Tibial nerve (tissue), 4 donors: Measurements from ENCODE around the gene PCDHGB6. TPM values are rescaled to one million over a fixed set of nuclear protein-coding genes. Genes with fewer than 3 reads are reported as not detected.
"Not testable (repeated sequence)": the region's sequence is repeated elsewhere in the genome, so short reads cannot be mapped to it uniquely, and the experiment has no call there.

Experiments
- DNase-seq, 2 donors: peaks; one replicate each; pipeline ENCODE4 v3.0.0-alpha.2; 2019; ENCODE audit warnings: low spot score in 2 of 2
- H3K27ac ChIP-seq, 4 donors: fragments of 200-600 bp; sonication (generic) in 3 of 4; one replicate each; pipeline ENCODE4 v1.5.1; 2017 to 2019; ENCODE audit warnings: mild to moderate bottlenecking in 1 of 4
- H3K27me3 ChIP-seq, 2 donors: fragments of 200-600 bp; sonication (generic) in 1 of 2; one replicate each; pipeline versions ENCODE4 v1.5.1 to v1.6.0; 2017 to 2019
- H3K36me3 ChIP-seq, 3 donors: fragments of 200-600 bp; sonication (generic); one replicate each; pipeline ENCODE4 v1.5.1; 2018 to 2019
- H3K4me1 ChIP-seq, 4 donors: fragments of 200-600 bp; sonication (generic) in 3 of 4; one replicate each; pipeline ENCODE4 v1.5.1; 2017 to 2019
- H3K4me3 ChIP-seq, 4 donors: fragments of 200-600 bp; sonication (generic) in 3 of 4; one replicate each; pipeline ENCODE4 v1.5.1; 2017 to 2019; ENCODE audit warnings: mild to moderate bottlenecking in 1 of 4, moderate library complexity in 1 of 4
- H3K9me3 ChIP-seq, 4 donors: fragments of 200-600 bp; sonication (generic) in 3 of 4; one replicate each; pipeline ENCODE4 v1.5.1; 2017 to 2019
- CTCF ChIP-seq, 5 experiments: fragments of 200-600 bp in 3 of 5; fragments of 450-650 bp in 2 of 5; sonication (generic) in 3 of 5; IDR thresholded peaks; one replicate each; pipeline ENCODE4 v1.5.1; 2016 to 2019; ENCODE audit warnings: antibody characterized with exemption in 5 of 5, mild to moderate bottlenecking in 3 of 5, moderate library complexity in 2 of 5
- EP300 ChIP-seq, 2 donors: sonication (generic); formaldehyde crosslinking; IDR thresholded peaks; one replicate each; pipeline ENCODE4 v1.6.1; 2017; ENCODE audit warnings: antibody characterized with exemption in 2 of 2, mild to moderate bottlenecking in 1 of 2
- POLR2A ChIP-seq, 2 donors: fragments of 450-650 bp; IDR thresholded peaks; one replicate each; pipeline ENCODE4 v1.6.1; 2017; ENCODE audit warnings: antibody characterized with exemption in 2 of 2, mild to moderate bottlenecking in 2 of 2, moderate library complexity in 2 of 2
- WGBS, 2 donors: methylation state at CpG; one replicate each; pipeline ENCODE4 v1.1.5; 2018; 5-methylcytosine and 5-hydroxymethylcytosine counted together
- total RNA-seq, 4 donors: library from RNA; depleted of rRNA; stranded (reverse); fragments of >200 nt; gene quantifications; one replicate each; pipeline ENCODE4 v1.1.0, GENCODE V29; 2016

Gene PCDHGB6
- total RNA-seq, 4 donors from 2014 or later, result 9.2 to 16.8 (median 13.9) TPM

GRCh38 chr5:141393267-141393666 lies 14.6 kb upstream of the PCDHGB6 start:
- no peak overlapping the region for H3K4me3 ChIP-seq
- no peaks in the 10 kb centered on the region for H3K4me1 ChIP-seq
- TF ChIP-seq CTCF (IDR thresholded peaks at IDR 0.05) (no peak), POLR2A (IDR thresholded peaks at IDR 0.05) (no peak), EP300 (IDR thresholded peaks at IDR 0.05) (no peak)
- H3K36me3 ChIP-seq, result peaks cover 0 to 29% (median 0%) of the 10 kb centered on the region in 3 donors
- WGBS, 2 donors, result 41 to 44% methylated on average over 21 of the region's 21 CpGs
- H3K27me3 ChIP-seq, result no peaks in the 10 kb centered on the region
- H3K27ac ChIP-seq, result no peak overlapping the region
- DNase-seq, result no peak
- peaks cover 12 to 97% (median 50%) of the 10 kb centered on the region in 4 donors for H3K9me3 ChIP-seq

- DNase-seq, H3K27me3 ChIP-seq, H3K4me1 ChIP-seq, H3K27ac ChIP-seq, H3K4me3 ChIP-seq: not testable (repeated sequence)
- Histone ChIP-seq H3K36me3 (peaks cover 0 to 20% (median 0%) of the 10 kb centered on the region in 3 donors), H3K9me3 (peaks cover 9 to 97% (median 50%) of the 10 kb centered on the region in 4 donors)
- WGBS, 2 donors, result 44 to 50% methylated on average over 29 to 34 of the region's 53 CpGs
Measured at GRCh38 chr5:141394401-141395187, 13.2 kb upstream of the PCDHGB6 start.

GRCh38 chr5:141397756-141398551 lies 9.9 kb upstream of the PCDHGB6 start, which contains the start of gene PCDHGB5:
TSS of gene PCDHGB5 (plus strand) at chr5:141397947. CDS start at chr5:141398128, 181 bp downstream.
- Histone ChIP-seq H3K36me3 (peaks cover 0 to 13% (median 0%) of the 10 kb centered on the region in 3 donors), H3K9me3 (peaks cover 9 to 94% (median 51%) of the 10 kb centered on the region in 4 donors), H3K4me3 (peak within 1 kb of the TSS in 2 of 4 donors; percentile 8 to 30)
- not testable (repeated sequence) for H3K27me3 ChIP-seq, DNase-seq, H3K4me1 ChIP-seq, H3K27ac ChIP-seq
- WGBS, 2 donors, result 6 to 11% methylated on average over 21 to 26 of the region's 43 CpGs
- TF ChIP-seq CTCF (IDR thresholded peaks at IDR 0.05), result peak in 4 of 5 experiments; percentile 16 to 37 (median 30)

- WGBS, 2 donors, result 22 to 38% methylated on average over 15 of the region's 15 CpGs
- Histone ChIP-seq H3K27me3 (no peaks in the 10 kb centered on the region), H3K4me1 (no peaks in the 10 kb centered on the region), H3K36me3 (peaks cover 0 to 8% (median 0%) of the 10 kb centered on the region in 3 donors), H3K9me3 (peaks cover 5 to 94% (median 49%) of the 10 kb centered on the region in 4 donors), H3K4me3 (no peak overlapping the region), H3K27ac (no peak overlapping the region)
- DNase-seq, result no peak
- TF ChIP-seq POLR2A (IDR thresholded peaks at IDR 0.05) (no peak), CTCF (IDR thresholded peaks at IDR 0.05) (no peak), EP300 (IDR thresholded peaks at IDR 0.05) (no peak)
Measured at GRCh38 chr5:141398608-141399007, 9.2 kb upstream of the PCDHGB6 start.

- no peak for DNase-seq
- H3K27me3 ChIP-seq, result no peaks in the 10 kb centered on the region
- H3K36me3 ChIP-seq, result peaks cover 0 to 14% (median 0%) of the 10 kb centered on the region in 3 donors
- H3K4me3 ChIP-seq, result no peak overlapping the region
- no peaks in the 10 kb centered on the region for H3K4me1 ChIP-seq
- peaks cover 3 to 94% (median 50%) of the 10 kb centered on the region in 4 donors for H3K9me3 ChIP-seq
- TF ChIP-seq POLR2A (IDR thresholded peaks at IDR 0.05) (no peak), EP300 (IDR thresholded peaks at IDR 0.05) (no peak), CTCF (IDR thresholded peaks at IDR 0.05) (no peak)
- H3K27ac ChIP-seq, result no peak overlapping the region
- 26 to 31% methylated on average over 45 to 49 of the region's 61 CpGs for WGBS, 2 donors
Measured at GRCh38 chr5:141399555-141400258, 8.1 kb upstream of the PCDHGB6 start.
